Pons (tissue), 1 donor: ENCODE measurements around the gene VPS29.
"Not testable (repeated sequence)": the region's sequence is repeated elsewhere in the genome, so short reads cannot be mapped to it uniquely, and the experiment has no call there.

Experiments
- DNase-seq: peaks from one replicate; pipeline ENCODE4 v3.0.0-alpha.2; 2016; ENCODE audit warnings: low spot score

VPS29 gene

GRCh38 chr12:110520876-110521712 is 19.2 kb upstream of the VPS29 start:
- not testable (repeated sequence) for DNase-seq

GRCh38 chr12:110518014-110518413 is 16.1 kb upstream of the VPS29 start:
- DNase-seq, result not testable (repeated sequence)

GRCh38 chr12:110516995-110517394 is 15.1 kb upstream of the VPS29 start:
- DNase-seq, result no peak

- DNase-seq, result no peak
These were observed 12.5 kb upstream of the VPS29 start for GRCh38 chr12:110514363-110514762.

GRCh38 chr12:110513842-110514241 is 11.9 kb upstream of the VPS29 start:
- no peak for DNase-seq

GRCh38 chr12:110508071-110508586 is 6.2 kb upstream of the VPS29 start:
- no peak for DNase-seq

GRCh38 chr12:110505332-110505731 is 3.4 kb upstream of the VPS29 start:
- no peak for DNase-seq

GRCh38 chr12:110503432-110503831 is 1.5 kb upstream of the VPS29 start:
- no peak for DNase-seq

- DNase-seq, result no peak
These were observed 536 bp downstream of the VPS29 start for GRCh38 chr12:110501399-110501751.

GRCh38 chr12:110498984-110499706 is 2.8 kb downstream of the VPS29 start:
- DNase-seq, result no peak

- no peak for DNase-seq
These were observed 26.5 kb downstream of the VPS29 start for GRCh38 chr12:110475426-110475825.

- peak; percentile 98 for DNase-seq
These were observed 33.5 kb downstream of the VPS29 start, which contains the start of the genes FAM216A and GPN3 for GRCh38 chr12:110468214-110469048. Gene FAM216A, plus strand, starts transcription at chr12:110468845. Its CDS starts 31 bp downstream, at chr12:110468876. Gene GPN3, minus strand, starts transcription at chr12:110468257. Its CDS starts 54 bp downstream, at chr12:110468203.

- DNase-seq, result no peak
These were observed 34.1 kb downstream of the VPS29 start for GRCh38 chr12:110467847-110468213.

GRCh38 chr12:110466791-110467190 is 35.1 kb downstream of the VPS29 start:
- no peak for DNase-seq

GRCh38 chr12:110465765-110466164 is 36.1 kb downstream of the VPS29 start:
- not testable (repeated sequence) for DNase-seq

GRCh38 chr12:110465024-110465423 is 36.9 kb downstream of the VPS29 start:
- DNase-seq, result no peak

- not testable (repeated sequence) for DNase-seq
These were observed 40.7 kb downstream of the VPS29 start for GRCh38 chr12:110461189-110461588.

- DNase-seq, result peak; percentile 82
These were observed 43.2 kb downstream of the VPS29 start for GRCh38 chr12:110458756-110459155.

- DNase-seq, result no peak
These were observed 48.2 kb downstream of the VPS29 start for GRCh38 chr12:110453569-110454296.

GRCh38 chr12:110451263-110451662 is 50.6 kb downstream of the VPS29 start:
- DNase-seq, result no peak

GRCh38 chr12:110449799-110450497 is 52.0 kb downstream of the VPS29 start, which contains the start of gene ARPC3:
Gene ARPC3, minus strand, starts transcription at chr12:110450337. Its CDS starts 77 bp downstream, at chr12:110450260.
- peak; percentile 93 for DNase-seq
